ENCODE data around the gene PTPRT.

Gene PTPRT

GRCh38 chr20:43034981-43035724 lies 154.6 kb downstream of the PTPRT start:
- CTCF ChIA-PET, result no interaction called here

GRCh38 chr20:43032459-43032858 lies 157.2 kb downstream of the PTPRT start:
- H3K4me1 ChIP-seq (ENCODE audit: control insufficient read depth, insufficient read depth, low read length), result no peaks in the 10 kb centered on the region
- H3K36me3 ChIP-seq (ENCODE audit: control insufficient read depth in 2 of 2, insufficient read depth in 1 of 2, low read length in 2 of 2), result no peaks in the 10 kb centered on the region
- H3K27ac ChIP-seq (ENCODE audit: extremely low read depth, low read depth, low read length), result no peak overlapping the region
- no peaks in the 10 kb centered on the region for H3K9me3 ChIP-seq (ENCODE audit: control insufficient read depth, insufficient read depth, low read depth, low read length)
- TF ChIP-seq ZSCAN16 (tag by site-specific recombination; IDR thresholded peaks at IDR 0.05), result no peak
- peak; percentile 84 for TF ChIP-seq TCF7L2 (IDR thresholded peaks at IDR 0.05; ENCODE audit: borderline replicate concordance, low read depth, low read length)
- no peak overlapping the region for H3K4me3 ChIP-seq (ENCODE audit: low read depth, low read length)
- CTCF ChIA-PET, result interaction anchor here (1.0 kb wide), 1 partner anchor 99 kb away, joined by 3 read pairs; no protein-coding TSS in a partner anchor
- POLR2A ChIA-PET, result no interaction called here

More at GRCh38 chr20:43034981-43035724, 154.6 kb downstream of the PTPRT start:
- no peaks in the 10 kb centered on the region for H3K36me3 ChIP-seq (ENCODE audit: control insufficient read depth in 2 of 2, insufficient read depth in 1 of 2, low read length in 2 of 2)
- POLR2A ChIA-PET, result no interaction called here
- no peaks in the 10 kb centered on the region for H3K4me1 ChIP-seq (ENCODE audit: control insufficient read depth, insufficient read depth, low read length)
- no peak overlapping the region for H3K4me3 ChIP-seq (ENCODE audit: low read depth, low read length)
- TF ChIP-seq RBAK (tag by site-specific recombination; IDR thresholded peaks at IDR 0.05) (no peak), ZNF610 (tag by site-specific recombination; IDR thresholded peaks at IDR 0.05; ENCODE audit: borderline replicate concordance) (no peak), KLF10 (tag by site-specific recombination; IDR thresholded peaks at IDR 0.05) (no peak), ZNF174 (tag by site-specific recombination; IDR thresholded peaks at IDR 0.05) (no peak), SP3 (tag by site-specific recombination; IDR thresholded peaks at IDR 0.05) (no peak), ZNF561 (tag by site-specific recombination; IDR thresholded peaks at IDR 0.05; ENCODE audit: borderline replicate concordance) (no peak), ZIC2 (tag by site-specific recombination; IDR thresholded peaks at IDR 0.05) (no peak), SP2 (tag by site-specific recombination; IDR thresholded peaks at IDR 0.05) (no peak), ZFP69B (tag by site-specific recombination; IDR thresholded peaks at IDR 0.05) (no peak), ZNF626 (tag by site-specific recombination; IDR thresholded peaks at IDR 0.05) (no peak), ZNF670 (tag by site-specific recombination; IDR thresholded peaks at IDR 0.05; ENCODE audit: low read depth) (no peak), ZNF549 (tag by site-specific recombination; IDR thresholded peaks at IDR 0.05) (no peak), GLIS2 (tag by site-specific recombination; IDR thresholded peaks at IDR 0.05) (no peak), ZNF596 (tag by site-specific recombination; IDR thresholded peaks at IDR 0.05) (no peak), ZNF140 (tag by site-specific recombination; IDR thresholded peaks at IDR 0.05) (no peak), ZNF501 (tag by site-specific recombination; IDR thresholded peaks at IDR 0.05) (no peak), ZNF585B (tag by site-specific recombination; IDR thresholded peaks at IDR 0.05) (no peak)
- H3K27ac ChIP-seq (ENCODE audit: extremely low read depth, low read depth, low read length), result no peak overlapping the region
- H3K9me3 ChIP-seq (ENCODE audit: control insufficient read depth, insufficient read depth, low read depth, low read length), result no peaks in the 10 kb centered on the region

GRCh38 chr20:43029176-43029575 lies 160.5 kb downstream of the PTPRT start:
- H3K4me1 ChIP-seq (ENCODE audit: control insufficient read depth, insufficient read depth, low read length), result no peaks in the 10 kb centered on the region
- ChIA-PET POLR2A (no interaction called here), CTCF (no interaction called here)
- H3K27ac ChIP-seq (ENCODE audit: extremely low read depth, low read depth, low read length), result no peak overlapping the region
- no peaks in the 10 kb centered on the region for H3K36me3 ChIP-seq (ENCODE audit: control insufficient read depth in 2 of 2, insufficient read depth in 1 of 2, low read length in 2 of 2)
- TF ChIP-seq ZNF2 (tag by site-specific recombination; IDR thresholded peaks at IDR 0.05) (no peak), IKZF3 (tag by site-specific recombination; IDR thresholded peaks at IDR 0.05) (no peak), KLF1 (tag by site-specific recombination; IDR thresholded peaks at IDR 0.05) (no peak)
- no peaks in the 10 kb centered on the region for H3K9me3 ChIP-seq (ENCODE audit: control insufficient read depth, insufficient read depth, low read depth, low read length)
- no peak overlapping the region for H3K4me3 ChIP-seq (ENCODE audit: low read depth, low read length)

- POLR2A ChIA-PET, result no interaction called here
- Histone ChIP-seq H3K27ac (ENCODE audit: extremely low read depth, low read depth, low read length) (no peak overlapping the region), H3K9me3 (ENCODE audit: control insufficient read depth, insufficient read depth, low read depth, low read length) (no peaks in the 10 kb centered on the region), H3K4me3 (ENCODE audit: low read depth, low read length) (no peak overlapping the region), H3K36me3 (ENCODE audit: control insufficient read depth in 2 of 2, insufficient read depth in 1 of 2, low read length in 2 of 2) (no peaks in the 10 kb centered on the region), H3K4me1 (ENCODE audit: control insufficient read depth, insufficient read depth, low read length) (no peaks in the 10 kb centered on the region)
- CTCF ChIA-PET, result no interaction called here
- TF ChIP-seq ZBTB6 (tag by site-specific recombination; IDR thresholded peaks at IDR 0.05), result no peak
- no peak for TF ChIP-seq ZNF580 (tag by site-specific recombination; IDR thresholded peaks at IDR 0.05)
- no peak for TF ChIP-seq ZNF202 (tag by site-specific recombination; IDR thresholded peaks at IDR 0.05; ENCODE audit: borderline replicate concordance)
- no peak for TF ChIP-seq ZBTB17 (tag by site-specific recombination; IDR thresholded peaks at IDR 0.05)
- no peak for TF ChIP-seq ZNF560 (tag by site-specific recombination; IDR thresholded peaks at IDR 0.05; ENCODE audit: borderline replicate concordance)
- no peak for TF ChIP-seq ZBTB8A (tag by site-specific recombination; IDR thresholded peaks at IDR 0.05)
- TF ChIP-seq ZNF2 (tag by site-specific recombination; IDR thresholded peaks at IDR 0.05), result no peak
- TF ChIP-seq YY1 (tag by site-specific recombination; IDR thresholded peaks at IDR 0.05), result no peak
- TF ChIP-seq ZEB2 (tag by site-specific recombination; IDR thresholded peaks at IDR 0.05), result no peak
Measured at GRCh38 chr20:43028470-43028869, 161.2 kb downstream of the PTPRT start.
